Measurements from ENCODE around the gene POLR2F. TPM values are rescaled to one million over a fixed set of nuclear protein-coding genes. Genes with fewer than 3 reads are reported as not detected.

Gene POLR2F
- total RNA-seq, 2 donors from 2014 or later: 52.5 to 110 TPM

DNA sequence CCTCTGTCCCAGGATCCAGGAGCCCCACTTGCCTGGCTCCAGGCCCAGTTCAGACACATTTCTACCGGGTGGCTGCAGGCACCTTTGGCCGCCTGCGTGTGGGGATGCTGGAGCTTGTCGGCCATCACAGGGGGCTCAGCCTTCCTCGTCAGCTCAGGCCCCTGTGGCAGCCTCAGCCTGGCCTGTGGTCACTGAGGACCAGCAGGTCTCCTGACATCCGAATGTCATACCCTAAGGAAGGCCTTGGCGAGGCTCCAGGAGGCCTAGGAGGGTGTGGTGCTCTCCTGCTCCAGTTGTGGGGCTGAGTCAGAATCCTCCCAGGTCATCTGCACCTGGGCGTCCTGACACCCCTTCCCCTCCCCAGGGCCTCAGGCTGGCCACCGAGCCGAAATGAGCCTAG lies 45.7 kb downstream of the POLR2F start:
- intact Hi-C loops (cut with DNase I): no loop called here
- TF ChIP-seq, protein P1, sequence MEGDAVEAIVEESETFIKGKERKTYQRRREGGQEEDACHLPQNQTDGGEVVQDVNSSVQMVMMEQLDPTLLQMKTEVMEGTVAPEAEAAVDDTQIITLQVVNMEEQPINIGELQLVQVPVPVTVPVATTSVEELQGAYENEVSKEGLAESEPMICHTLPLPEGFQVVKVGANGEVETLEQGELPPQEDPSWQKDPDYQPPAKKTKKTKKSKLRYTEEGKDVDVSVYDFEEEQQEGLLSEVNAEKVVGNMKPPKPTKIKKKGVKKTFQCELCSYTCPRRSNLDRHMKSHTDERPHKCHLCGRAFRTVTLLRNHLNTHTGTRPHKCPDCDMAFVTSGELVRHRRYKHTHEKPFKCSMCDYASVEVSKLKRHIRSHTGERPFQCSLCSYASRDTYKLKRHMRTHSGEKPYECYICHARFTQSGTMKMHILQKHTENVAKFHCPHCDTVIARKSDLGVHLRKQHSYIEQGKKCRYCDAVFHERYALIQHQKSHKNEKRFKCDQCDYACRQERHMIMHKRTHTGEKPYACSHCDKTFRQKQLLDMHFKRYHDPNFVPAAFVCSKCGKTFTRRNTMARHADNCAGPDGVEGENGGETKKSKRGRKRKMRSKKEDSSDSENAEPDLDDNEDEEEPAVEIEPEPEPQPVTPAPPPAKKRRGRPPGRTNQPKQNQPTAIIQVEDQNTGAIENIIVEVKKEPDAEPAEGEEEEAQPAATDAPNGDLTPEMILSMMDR (IDR thresholded peaks at IDR 0.05): no peak
- H3K4me3 ChIP-seq: no peak overlapping the region
- DNase-seq: no peak
- H3K27ac ChIP-seq: no peak overlapping the region
- no peaks in the 10 kb centered on the region for H3K27me3 ChIP-seq
- no peak overlapping the region for H3K9ac ChIP-seq (ENCODE audit: low read depth in 2 of 2, low read length in 2 of 2)
- no peaks in the 10 kb centered on the region for H3K4me1 ChIP-seq
- no peaks in the 10 kb centered on the region for H3K9me3 ChIP-seq
- H3K36me3 ChIP-seq: no peaks in the 10 kb centered on the region

DNA sequence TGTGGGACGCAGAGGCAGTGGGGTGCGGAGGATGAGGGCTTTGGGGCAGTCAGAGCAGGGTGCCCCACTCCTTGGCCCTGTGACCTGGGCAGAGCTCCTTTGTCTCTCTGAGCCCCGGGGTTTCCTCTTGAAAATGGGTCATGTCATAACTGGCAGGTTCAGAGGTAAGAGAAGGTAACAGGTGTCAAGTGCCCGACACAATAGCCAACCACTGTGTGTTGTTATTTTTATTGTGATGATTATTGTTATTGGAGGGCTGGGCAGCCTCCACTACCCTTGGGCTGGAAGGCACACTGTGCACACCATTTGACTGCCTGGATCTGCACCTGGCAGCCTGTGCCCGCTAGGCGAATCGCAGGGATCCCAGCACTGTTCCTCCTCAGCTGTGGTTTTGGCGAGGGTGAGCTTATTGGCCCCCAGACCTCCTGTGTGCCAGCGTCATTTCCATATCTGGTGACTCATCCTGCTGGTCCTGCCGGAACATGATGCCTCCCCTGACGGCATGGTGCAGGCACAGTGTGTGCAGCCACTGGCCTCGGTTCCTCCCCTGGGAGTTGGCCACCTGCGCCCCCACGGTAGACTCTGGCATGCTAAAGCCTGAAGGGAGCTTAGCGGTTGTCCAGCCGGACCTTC lies 46.3 kb downstream of the POLR2F start:
- Histone ChIP-seq H3K27ac (no peak overlapping the region), H3K4me3 (no peak overlapping the region), H3K27me3 (no peaks in the 10 kb centered on the region), H3K36me3 (no peaks in the 10 kb centered on the region), H3K4me1 (no peaks in the 10 kb centered on the region), H3K9ac (ENCODE audit: low read depth in 2 of 2, low read length in 2 of 2) (no peak overlapping the region), H3K9me3 (no peaks in the 10 kb centered on the region)
- TF ChIP-seq, protein P1 (IDR thresholded peaks at IDR 0.05): no peak
- intact Hi-C loops (cut with DNase I): no loop called here
- no peak for DNase-seq

- no peak overlapping the region for H3K27ac ChIP-seq
- H3K27me3 ChIP-seq: no peaks in the 10 kb centered on the region
- H3K4me3 ChIP-seq: no peak overlapping the region
- DNase-seq: no peak
- H3K9me3 ChIP-seq: no peaks in the 10 kb centered on the region
- H3K4me1 ChIP-seq: no peaks in the 10 kb centered on the region
- intact Hi-C loops (cut with DNase I): no loop called here
- TF ChIP-seq, protein P1 (IDR thresholded peaks at IDR 0.05): no peak
- H3K36me3 ChIP-seq: no peaks in the 10 kb centered on the region
- no peak overlapping the region for H3K9ac ChIP-seq (ENCODE audit: low read depth in 2 of 2, low read length in 2 of 2)
Measured at GRCh38 chr22:38005943-38006342, 52.4 kb downstream of the POLR2F start.

- Histone ChIP-seq H3K27me3 (no peaks in the 10 kb centered on the region), H3K27ac (no peak overlapping the region), H3K9ac (ENCODE audit: low read depth in 2 of 2, low read length in 2 of 2) (no peak overlapping the region), H3K36me3 (no peaks in the 10 kb centered on the region), H3K9me3 (no peaks in the 10 kb centered on the region), H3K4me1 (no peaks in the 10 kb centered on the region), H3K4me3 (no peak overlapping the region)
- intact Hi-C loops (cut with DNase I): no loop called here
- TF ChIP-seq, protein P1 (IDR thresholded peaks at IDR 0.05): no peak
- no peak for DNase-seq
Measured at GRCh38 chr22:38006906-38007305, 53.4 kb downstream of the POLR2F start.

DNA sequence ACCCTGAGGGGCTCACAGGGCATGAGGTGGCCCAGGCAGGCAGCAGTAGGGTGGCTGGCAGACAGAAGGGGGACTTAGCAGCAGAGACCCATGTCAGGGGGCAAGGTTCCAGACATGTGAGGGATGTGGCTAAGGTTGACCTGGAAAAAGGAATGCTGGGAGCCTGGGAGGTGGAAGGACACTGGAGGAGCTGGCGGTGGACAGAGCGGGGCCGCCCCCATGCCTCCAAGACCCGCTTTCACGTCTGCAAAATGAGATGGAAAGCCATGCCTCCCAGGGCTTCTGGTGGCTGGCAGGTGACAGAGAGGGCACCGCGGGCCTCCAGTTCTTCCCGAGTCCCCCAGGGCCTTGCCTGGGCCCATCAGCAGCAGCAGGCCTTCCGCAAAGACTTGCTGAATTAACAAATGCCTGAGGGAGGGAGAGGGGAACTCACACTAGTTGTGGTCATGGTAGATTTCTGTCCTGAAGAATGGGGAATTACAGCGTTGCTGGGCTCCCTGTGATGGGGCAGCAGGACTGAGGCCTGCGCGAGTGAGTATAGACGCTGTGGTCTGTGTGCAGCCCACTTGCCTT lies 53.9 kb downstream of the POLR2F start:
- Histone ChIP-seq H3K4me3 (no peak overlapping the region), H3K9me3 (no peaks in the 10 kb centered on the region), H3K27ac (no peak overlapping the region), H3K4me1 (no peaks in the 10 kb centered on the region), H3K27me3 (no peaks in the 10 kb centered on the region), H3K36me3 (no peaks in the 10 kb centered on the region), H3K9ac (ENCODE audit: low read depth in 2 of 2, low read length in 2 of 2) (no peak overlapping the region)
- TF ChIP-seq, protein P1 (IDR thresholded peaks at IDR 0.05): no peak
- no peak for DNase-seq
- intact Hi-C loops (cut with DNase I): no loop called here

Measured in colonic mucosa (tissue), 4 donors.